ENCODE results near the gene RTN4.

Gene RTN4

DNA sequence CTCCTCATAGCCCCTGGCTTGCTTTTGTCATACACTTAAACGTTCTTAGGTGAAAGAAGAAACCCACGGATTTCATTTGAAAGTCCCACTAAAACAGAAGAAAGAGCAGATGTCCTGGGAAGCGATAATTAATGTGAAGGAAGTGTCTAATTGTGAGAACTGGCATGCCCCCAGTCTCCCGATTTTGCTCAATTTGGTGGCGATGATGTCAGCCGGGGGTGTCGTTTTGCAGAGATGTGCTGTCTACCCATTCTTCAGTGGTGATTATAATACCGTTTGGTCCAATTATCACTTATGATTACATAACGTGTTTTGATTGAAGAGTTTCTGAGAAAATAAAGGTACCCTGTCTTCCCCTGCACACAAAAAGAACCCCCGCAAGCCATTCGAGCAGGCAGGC, 103.1 kb downstream of the RTN4 start:
- TF ChIP-seq EZH2phosphoT487 (IDR thresholded peaks at IDR 0.05; ENCODE audit: borderline replicate concordance, low read length), result no peak
- TF ChIP-seq, protein P1, sequence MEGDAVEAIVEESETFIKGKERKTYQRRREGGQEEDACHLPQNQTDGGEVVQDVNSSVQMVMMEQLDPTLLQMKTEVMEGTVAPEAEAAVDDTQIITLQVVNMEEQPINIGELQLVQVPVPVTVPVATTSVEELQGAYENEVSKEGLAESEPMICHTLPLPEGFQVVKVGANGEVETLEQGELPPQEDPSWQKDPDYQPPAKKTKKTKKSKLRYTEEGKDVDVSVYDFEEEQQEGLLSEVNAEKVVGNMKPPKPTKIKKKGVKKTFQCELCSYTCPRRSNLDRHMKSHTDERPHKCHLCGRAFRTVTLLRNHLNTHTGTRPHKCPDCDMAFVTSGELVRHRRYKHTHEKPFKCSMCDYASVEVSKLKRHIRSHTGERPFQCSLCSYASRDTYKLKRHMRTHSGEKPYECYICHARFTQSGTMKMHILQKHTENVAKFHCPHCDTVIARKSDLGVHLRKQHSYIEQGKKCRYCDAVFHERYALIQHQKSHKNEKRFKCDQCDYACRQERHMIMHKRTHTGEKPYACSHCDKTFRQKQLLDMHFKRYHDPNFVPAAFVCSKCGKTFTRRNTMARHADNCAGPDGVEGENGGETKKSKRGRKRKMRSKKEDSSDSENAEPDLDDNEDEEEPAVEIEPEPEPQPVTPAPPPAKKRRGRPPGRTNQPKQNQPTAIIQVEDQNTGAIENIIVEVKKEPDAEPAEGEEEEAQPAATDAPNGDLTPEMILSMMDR (IDR thresholded peaks at IDR 0.05; ENCODE audit: low read depth, low read length, poor library complexity, severe bottlenecking), result no peak
- Histone ChIP-seq H3K4me3 (ENCODE audit: low read length) (no peak overlapping the region), H3K4me2 (ENCODE audit: low read length) (no peak overlapping the region), H3F3A (ENCODE audit: control insufficient read depth, insufficient read depth) (peaks cover 5% of the 10 kb centered on the region), H3K27me3 (ENCODE audit: control insufficient read depth, low read length) (no peaks in the 10 kb centered on the region), H3K79me2 (ENCODE audit: control insufficient read depth, low read length) (no peaks in the 10 kb centered on the region), H3K36me3 (ENCODE audit: control insufficient read depth, low read length) (no peaks in the 10 kb centered on the region), H3K27ac (ENCODE audit: low read depth, low read length) (no peak overlapping the region), H3K9me3 (ENCODE audit: control insufficient read depth, insufficient read depth, low read length) (no peaks in the 10 kb centered on the region), H3K9me2 (replicated peaks; ENCODE audit: control insufficient read depth, low read length) (no peaks in the 10 kb centered on the region), H4K20me1 (ENCODE audit: control insufficient read depth, insufficient read depth, low read depth, low read length) (no peaks in the 10 kb centered on the region), H3K4me1 (ENCODE audit: control insufficient read depth, low read length) (no peaks in the 10 kb centered on the region)

DNA sequence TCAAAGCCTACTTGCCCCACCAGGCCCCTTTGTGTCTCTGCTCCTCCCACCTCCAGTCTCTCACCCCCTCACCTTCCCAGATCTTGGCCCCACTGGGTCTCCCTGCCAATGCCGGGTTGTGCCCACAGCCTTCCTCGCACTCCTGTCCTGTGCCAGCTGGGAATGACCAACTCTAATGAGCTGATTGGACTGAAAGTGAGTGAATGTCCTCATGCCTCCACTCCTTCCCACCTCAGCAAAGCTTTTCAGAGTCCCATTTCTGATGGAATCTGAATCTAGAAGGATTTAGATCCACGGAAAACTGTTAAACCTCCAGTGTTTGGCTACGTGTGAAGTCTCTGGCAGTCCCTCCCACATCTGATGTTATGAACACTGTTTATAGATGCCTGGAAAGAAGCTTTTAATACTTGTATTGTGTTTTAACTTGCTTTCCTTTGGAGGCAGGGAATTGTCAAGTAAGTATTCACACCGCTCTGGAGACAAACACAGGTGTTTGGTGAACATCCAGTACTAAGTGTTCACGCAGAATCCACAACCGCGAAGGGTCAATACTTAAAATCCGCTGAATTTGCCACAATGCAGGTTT, 103.9 kb downstream of the RTN4 start:
- H3K36me3 ChIP-seq (ENCODE audit: control insufficient read depth, low read length), result no peaks in the 10 kb centered on the region
- peaks cover 5% of the 10 kb centered on the region for H3F3A ChIP-seq (ENCODE audit: control insufficient read depth, insufficient read depth)
- no peaks in the 10 kb centered on the region for H4K20me1 ChIP-seq (ENCODE audit: control insufficient read depth, insufficient read depth, low read depth, low read length)
- no peaks in the 10 kb centered on the region for H3K4me1 ChIP-seq (ENCODE audit: control insufficient read depth, low read length)
- no peak overlapping the region for H3K4me3 ChIP-seq (ENCODE audit: low read length)
- TF ChIP-seq EZH2phosphoT487 (IDR thresholded peaks at IDR 0.05; ENCODE audit: borderline replicate concordance, low read length), result no peak
- TF ChIP-seq, protein P1 (IDR thresholded peaks at IDR 0.05; ENCODE audit: low read depth, low read length, poor library complexity, severe bottlenecking), result no peak
- no peaks in the 10 kb centered on the region for H3K9me3 ChIP-seq (ENCODE audit: control insufficient read depth, insufficient read depth, low read length)
- H3K4me2 ChIP-seq (ENCODE audit: low read length), result no peak overlapping the region
- no peaks in the 10 kb centered on the region for H3K79me2 ChIP-seq (ENCODE audit: control insufficient read depth, low read length)
- H3K27ac ChIP-seq (ENCODE audit: low read depth, low read length), result no peak overlapping the region
- no peaks in the 10 kb centered on the region for H3K27me3 ChIP-seq (ENCODE audit: control insufficient read depth, low read length)
- H3K9me2 ChIP-seq (replicated peaks; ENCODE audit: control insufficient read depth, low read length), result no peaks in the 10 kb centered on the region

DNA sequence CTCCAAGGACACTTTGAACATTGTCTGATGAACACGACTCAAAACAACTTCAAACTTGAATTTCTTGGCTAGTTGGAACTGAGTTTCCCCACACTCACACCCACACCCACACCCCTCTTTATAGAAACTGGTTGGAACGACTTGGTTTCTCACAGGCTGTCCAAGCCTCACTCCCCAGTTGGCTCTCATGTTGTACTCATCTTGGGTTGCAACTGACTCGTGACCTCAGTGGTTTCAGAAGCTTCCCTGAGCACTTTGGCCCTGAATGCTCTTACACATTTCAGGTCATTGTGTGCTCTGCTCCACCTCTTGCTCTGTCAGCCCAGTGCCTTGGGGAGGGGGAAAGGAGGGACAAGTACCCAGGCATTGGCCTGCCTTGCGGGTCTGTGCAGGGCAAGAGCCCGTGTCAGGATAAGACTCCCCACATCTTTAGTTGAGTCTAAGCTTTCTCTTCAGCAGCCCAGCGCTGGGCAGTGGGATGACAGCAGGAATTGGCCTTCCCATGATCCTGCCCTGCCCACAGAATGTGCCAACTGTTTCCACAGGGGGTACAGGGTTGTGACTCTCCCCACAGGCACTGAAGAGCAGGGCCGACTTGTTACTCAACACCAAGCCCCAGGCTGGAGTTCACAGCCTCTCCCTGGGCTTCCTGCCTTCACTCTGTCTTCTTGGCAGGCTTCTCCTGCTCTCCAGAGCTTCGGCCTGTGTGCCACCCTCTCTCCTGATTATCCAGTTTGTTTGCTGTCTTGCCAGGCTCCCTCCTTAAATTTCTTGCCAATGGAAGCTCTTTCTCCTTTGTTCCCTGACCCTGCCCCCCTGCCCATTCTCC, 104.6 kb downstream of the RTN4 start:
- H3K27me3 ChIP-seq (ENCODE audit: control insufficient read depth, low read length), result no peaks in the 10 kb centered on the region
- no peak overlapping the region for H3K27ac ChIP-seq (ENCODE audit: low read depth, low read length)
- H3K4me3 ChIP-seq (ENCODE audit: low read length), result no peak overlapping the region
- no peak overlapping the region for H3K4me2 ChIP-seq (ENCODE audit: low read length)
- H3K79me2 ChIP-seq (ENCODE audit: control insufficient read depth, low read length), result no peaks in the 10 kb centered on the region
- no peaks in the 10 kb centered on the region for H3K9me2 ChIP-seq (replicated peaks; ENCODE audit: control insufficient read depth, low read length)
- H3K9me3 ChIP-seq (ENCODE audit: control insufficient read depth, insufficient read depth, low read length), result no peaks in the 10 kb centered on the region
- TF ChIP-seq, protein P1 (IDR thresholded peaks at IDR 0.05; ENCODE audit: low read depth, low read length, poor library complexity, severe bottlenecking), result no peak
- TF ChIP-seq EZH2phosphoT487 (IDR thresholded peaks at IDR 0.05; ENCODE audit: borderline replicate concordance, low read length), result no peak
- no peaks in the 10 kb centered on the region for H4K20me1 ChIP-seq (ENCODE audit: control insufficient read depth, insufficient read depth, low read depth, low read length)
- peaks cover 5% of the 10 kb centered on the region for H3F3A ChIP-seq (ENCODE audit: control insufficient read depth, insufficient read depth)
- no peaks in the 10 kb centered on the region for H3K4me1 ChIP-seq (ENCODE audit: control insufficient read depth, low read length)
- H3K36me3 ChIP-seq (ENCODE audit: control insufficient read depth, low read length), result no peaks in the 10 kb centered on the region

Measured in DOHH2 (cell line).